GM12878 (cell line): ENCODE data around the gene MANF. TPM values are rescaled to one million over a fixed set of nuclear protein-coding genes. Genes with fewer than 3 reads are reported as not detected.

Experiments
- ATAC-seq: fragments of 200-7000 bp; cut with Tn5 transposase; 3 replicates; pipeline ENCODE4 v1.9.1; 2020; ENCODE audit warnings: mild to moderate bottlenecking, moderate library complexity
- BruUV-seq: library from RNA; stranded (reverse); fragments of 400-500 nt; replicated peaks from 2 replicates; lab custom pipeline; 2021; lab: Mats Ljungman, UMichigan
- CTCF ChIA-PET: fragments of 300-600 bp; sonication (Branson Sonifier 250); formaldehyde crosslinking; extraction: SDS; loops from one replicate; lab custom pipeline; 2021; ENCODE audit warnings: inconsistent platforms; lab: Yijun Ruan, JAX
- POLR2A ChIA-PET: fragments of 350-600 bp; formaldehyde crosslinking; extraction: SDS; loops from one replicate; lab custom pipeline; 2021; ENCODE audit warnings: inconsistent platforms; lab: Charles Lee
- RAD21 ChIA-PET: fragments of 300-600 bp; sonication (Branson Sonifier 250); formaldehyde crosslinking; loops from one replicate; lab custom pipeline; 2023; ENCODE audit warnings: antibody characterized with exemption; ENCODE audit not compliant: unreplicated experiment; lab: Charles Lee
- SMC1A ChIA-PET: fragments of 300-600 bp; sonication (Branson Sonifier 250); formaldehyde crosslinking; loops from one replicate; lab custom pipeline; 2023; ENCODE audit not compliant: unreplicated experiment, uncharacterized antibody; lab: Charles Lee
- DNase-seq: peaks from one replicate; pipeline ENCODE4 v3.0.0-alpha.2; 2011; ENCODE audit warnings: low read depth, low spot score
- FAIRE-seq: peaks from 3 replicates; lab custom pipeline; 2011; peaks lifted over from hg19 to GRCh38; lab: Jason Lieb, UNC
- H2AFZ ChIP-seq: 2 replicates; pipeline ENCODE4 v1.6.0; 2011; ENCODE audit warnings: low read depth, low read length, control low read depth; ENCODE audit not compliant: control insufficient read depth
- H3K27ac ChIP-seq: 2 replicates; pipeline ENCODE4 v1.5.1; 2011; ENCODE audit warnings: control low read depth; ENCODE audit not compliant: control insufficient read depth, insufficient read depth
- H3K27me3 ChIP-seq, 2 experiments: replicated peaks in 1 of 2; 2 replicates each; pipeline versions ENCODE4 v1.6.0 to v1.6.1; 2011; ENCODE audit warnings: low read length in 1 of 2; ENCODE audit not compliant: control insufficient read depth in 2 of 2, insufficient read depth in 2 of 2
- H3K36me3 ChIP-seq, 2 experiments: 2 replicates each; pipeline ENCODE4 v1.5.1; 2011; ENCODE audit warnings: low read length in 1 of 2; ENCODE audit not compliant: control insufficient read depth in 2 of 2, insufficient read depth in 2 of 2
- H3K4me1 ChIP-seq: 2 replicates; pipeline ENCODE4 v1.6.1; 2011; ENCODE audit warnings: mild to moderate bottlenecking, low read length, moderate library complexity, mixed read lengths; ENCODE audit not compliant: control insufficient read depth, insufficient read depth
- H3K4me2 ChIP-seq: 2 replicates; pipeline ENCODE4 v1.6.0; 2011; ENCODE audit warnings: control low read depth; ENCODE audit not compliant: control insufficient read depth, insufficient read depth
- H3K4me3 ChIP-seq: fragments of 200-600 bp; sonication (generic); 2 replicates; pipeline ENCODE4 v1.5.1; 2016
- H3K79me2 ChIP-seq: 2 replicates; pipeline ENCODE4 v1.6.0; 2011; ENCODE audit warnings: low read length; ENCODE audit not compliant: control insufficient read depth, insufficient read depth
- H3K9ac ChIP-seq: 2 replicates; pipeline ENCODE4 v1.8.0; 2011; ENCODE audit warnings: low read length, control low read depth, mixed read lengths; ENCODE audit not compliant: control insufficient read depth, insufficient read depth
- H3K9me3 ChIP-seq: replicated peaks from 3 replicates; pipeline ENCODE4 v1.5.1; 2011; ENCODE audit warnings: mild to moderate bottlenecking, low read length; ENCODE audit not compliant: control insufficient read depth, insufficient read depth
- H4K20me1 ChIP-seq: 2 replicates; pipeline ENCODE4 v1.6.0; 2011; ENCODE audit not compliant: control insufficient read depth, insufficient read depth
- BCL11A ChIP-seq: IDR thresholded peaks from 2 replicates; pipeline ENCODE4 v1.6.1; 2011; ENCODE audit warnings: low read depth, low read length
- BHLHE40 ChIP-seq, 2 experiments: fragments of 450-650 bp in 1 of 2; IDR thresholded peaks; 2 replicates each; pipeline ENCODE4 v1.6.1; 2011 to 2017; ENCODE audit warnings: low read depth in 2 of 2, borderline replicate concordance in 1 of 2, improper control_type of control experiment in 1 of 2, low read length in 1 of 2, mild to moderate bottlenecking in 1 of 2
- CHD1 ChIP-seq: IDR thresholded peaks from 2 replicates; pipeline ENCODE4 v1.6.1; 2012; ENCODE audit warnings: low read depth, low read length, improper control_type of control experiment
- CREB1 ChIP-seq: IDR thresholded peaks from 2 replicates; pipeline ENCODE4 v1.6.1; 2012; ENCODE audit warnings: low read depth, mild to moderate bottlenecking, inconsistent platforms
- CREM ChIP-seq: IDR thresholded peaks from 2 replicates; pipeline ENCODE4 v1.6.1; 2014; ENCODE audit warnings: antibody characterized with exemption, low read depth
- ELK1 ChIP-seq: IDR thresholded peaks from 2 replicates; pipeline ENCODE4 v1.6.1; 2012; ENCODE audit warnings: low read depth, low read length, improper control_type of control experiment
- MEF2B ChIP-seq: fragments of 450-650 bp; IDR thresholded peaks from 2 replicates; pipeline ENCODE4 v1.6.1; 2018; ENCODE audit warnings: mild to moderate bottlenecking, moderate library complexity; ENCODE audit not compliant: partially characterized antibody, poor library complexity, severe bottlenecking
- MYC ChIP-seq: IDR thresholded peaks from 2 replicates; pipeline ENCODE4 v1.6.1; 2011; ENCODE audit warnings: mild to moderate bottlenecking, low read length, moderate library complexity, inconsistent platforms; ENCODE audit not compliant: insufficient read depth, insufficient replicate concordance, insufficient read length, severe bottlenecking
- NFIC ChIP-seq: IDR thresholded peaks from 2 replicates; pipeline ENCODE4 v1.6.1; 2012; ENCODE audit warnings: low read depth, mild to moderate bottlenecking, inconsistent platforms, low read length, moderate library complexity
- PKNOX1 ChIP-seq: fragments of 450-650 bp; IDR thresholded peaks from 2 replicates; pipeline ENCODE4 v1.6.1; 2016; ENCODE audit warnings: mild to moderate bottlenecking
- RAD51 ChIP-seq: fragments of 450-650 bp; IDR thresholded peaks from 2 replicates; pipeline ENCODE4 v1.6.1; 2016; ENCODE audit warnings: moderate library complexity, mild to moderate bottlenecking, inconsistent platforms
- RCOR1 ChIP-seq: conservative IDR thresholded peaks from 2 replicates; pipeline ENCODE4 v1.6.1; 2012; ENCODE audit warnings: low read depth, low read length, improper control_type of control experiment
- TCF3 ChIP-seq: IDR thresholded peaks from 2 replicates; pipeline ENCODE4 v1.6.1; 2012; ENCODE audit warnings: low read depth, mild to moderate bottlenecking, low read length, borderline replicate concordance; ENCODE audit not compliant: insufficient read depth
- WGBS: methylation state at CpG from one replicate; pipeline ENCODE4 v1.1.6; 2016; ENCODE audit warnings: low lambda C conversion rate; ENCODE audit not compliant: insufficient replicate concordance, insufficient coverage; ENCODE audit errors: missing lambda C conversion rate; 5-methylcytosine and 5-hydroxymethylcytosine counted together
- in situ Hi-C: fragments of 300-500 bp; cut with MboI; formaldehyde crosslinking; loops from 9 replicates; pipeline ENCODE4 v1.14.3; 2018; ENCODE audit warnings: mixed read lengths
- intact Hi-C: fragments of 100-400 bp; cut with micrococcal nuclease; formaldehyde crosslinking; loops from one replicate; pipeline ENCODE4 v1.14.2; 2022; ENCODE audit not compliant: unreplicated experiment
- polyA plus RNA-seq, 11 experiments: library from polyadenylated mRNA; depleted of rRNA in 4 of 11; unstranded in 6 of 11; stranded (reverse) in 5 of 11; fragments of >200 nt; fragmentation: Nextera tagmentation in 4 of 11; fragmentation: Illumina TruSeq in 1 of 11; extraction: Ambion mirVana in 4 of 11; extraction: Trizol in 1 of 11; gene quantifications; 1 replicate in 1 of 11; 2 replicates in 10 of 11; pipeline versions ENCODE4 v1.2.1 to v1.2.3, GENCODE V29; 2011 to 2016; ENCODE audit warnings: inconsistent platforms in 2 of 11, missing spikeins in 2 of 11, low read depth in 1 of 11
- total RNA-seq, 4 experiments: library from RNA; depleted of rRNA in 3 of 4; stranded (reverse); fragments of >200 nt in 3 of 4; fragmentation: Illumina TruSeq in 1 of 4; extraction: Trizol in 1 of 4; gene quantifications; 2 replicates each; pipeline versions ENCODE4 v1.2.1 to v1.2.3, GENCODE V29; 2013 to 2021

The MANF gene
- total and polyA plus RNA-seq, 10 of the 15 experiments (the other 5 are each of a cell fraction or from before 2014, with no cell fraction given): 22.0 to 120 (median 82.9) TPM

- Histone ChIP-seq H3K4me2 (peak overlapping the region; percentile 91), H3K27me3 (no peaks in the 10 kb centered on the region; a peak in 1 of 4 replicates), H3K9me3 (no peaks in the 10 kb centered on the region), H4K20me1 (0 out of 2 replicates have a peak, but pooled peaks cover 4% of the 10 kb centered on the region), H3K36me3 (peaks cover 4 to 13% of the 10 kb centered on the region in 2 experiments), H3K27ac (peak overlapping the region; percentile 86; the same call in 1 of the 2 replicates), H3K4me3 (peak overlapping the region; percentile 96), H2AFZ (no peak overlapping the region), H3K4me1 (peaks cover 16% of the 10 kb centered on the region), H3K79me2 (peaks cover 46% of the 10 kb centered on the region), H3K9ac (peak overlapping the region; percentile 86)
- DNase-seq (no peak), FAIRE-seq (no peak), ATAC-seq (no peak)
- BruUV-seq: no TSS peak
- ChIA-PET POLR2A (interaction anchor here (3.6 kb wide), 1 partner anchor 117 kb away, joined by 26 read pairs; the partner anchor contains the start of gene DCAF1), CTCF (interaction anchor here (1.0 to 1.4 kb wide), 2 partner anchors 11 to 411 kb away, joined by 3 to 4 read pairs; no protein-coding TSS in a partner anchor), SMC1A (no interaction called here), RAD21 (interaction anchor here (0.5 to 1.2 kb wide), 2 partner anchors 111 to 291 kb away, joined by 3 read pairs; no protein-coding TSS in a partner anchor)
- intact Hi-C loops: no loop called here
- TF ChIP-seq CREB1 (no peak), ELK1 (no peak), MYC (no peak), RCOR1 (no peak), NFIC (no peak), BCL11A (no peak), BHLHE40 (IDR thresholded peaks at IDR 0.05; ENCODE audit: borderline replicate concordance in 1 of 2, low read depth in 2 of 2, low read length in 1 of 2) (no peak), MEF2B (no peak), CREM (no peak), TCF3 (no peak), PKNOX1 (no peak), RAD51 (no peak), CHD1 (no peak)
- in situ Hi-C loops: loop anchor here (10.0 kb wide), 1 partner anchor 1028 kb away; the partner anchor contains the start of genes CYB561D2, NPRL2 and TMEM115
- 98% methylated on average over 3 of the region's 3 CpGs for WGBS
Observed at GRCh38 chr3:51382947-51383578, 2.0 kb upstream of the MANF start.
